ENCODE results near the gene B3GAT1.
A peak's percentile ranks its signal among the peaks of the same experiment; 100 is the strongest.

Gene B3GAT1

GRCh38 chr11:134362192-134362901 lies 49.7 kb downstream of the B3GAT1 start:
- TF ChIP-seq CTCF (IDR thresholded peaks at IDR 0.05): no peak
- Histone ChIP-seq H3K36me3 (no peaks in the 10 kb centered on the region), H3K4me1 (no peaks in the 10 kb centered on the region), H3K9me3 (no peaks in the 10 kb centered on the region), H3K27ac (no peak overlapping the region), H3K4me3 (no peak overlapping the region), H3K27me3 (peaks cover 0 to 7% of the 10 kb centered on the region in 2 donors)
- peak in 1 of 2 donors; percentile 47 for DNase-seq
- intact Hi-C loops (cut with DNase I; ENCODE audit: low total_unique reads): no loop called here

- no peaks in the 10 kb centered on the region for H3K9me3 ChIP-seq
- no peak for TF ChIP-seq CTCF (IDR thresholded peaks at IDR 0.05)
- peak in 1 of 2 donors; percentile 58 for DNase-seq
- no peaks in the 10 kb centered on the region for H3K4me1 ChIP-seq
- intact Hi-C loops (cut with DNase I; ENCODE audit: low total_unique reads): no loop called here
- H3K27ac ChIP-seq: no peak overlapping the region
- H3K36me3 ChIP-seq: no peaks in the 10 kb centered on the region
- no peak overlapping the region for H3K4me3 ChIP-seq
- H3K27me3 ChIP-seq: peaks cover 0 to 7% of the 10 kb centered on the region in 2 donors
Observed at GRCh38 chr11:134361661-134362060, 50.4 kb downstream of the B3GAT1 start.

- intact Hi-C loops (cut with DNase I; ENCODE audit: low total_unique reads): no loop called here
- Histone ChIP-seq H3K4me3 (no peak overlapping the region), H3K9me3 (no peaks in the 10 kb centered on the region), H3K4me1 (no peaks in the 10 kb centered on the region), H3K27me3 (peaks cover 0 to 7% of the 10 kb centered on the region in 2 donors), H3K36me3 (no peaks in the 10 kb centered on the region), H3K27ac (no peak overlapping the region)
- TF ChIP-seq CTCF (IDR thresholded peaks at IDR 0.05): peak; percentile 58 to 63
- DNase-seq: peak; percentile 57 to 74
Observed at GRCh38 chr11:134360050-134360835, 51.8 kb downstream of the B3GAT1 start.

GRCh38 chr11:134359646-134360045 lies 52.4 kb downstream of the B3GAT1 start:
- Histone ChIP-seq H3K9me3 (no peaks in the 10 kb centered on the region), H3K36me3 (no peaks in the 10 kb centered on the region), H3K4me3 (no peak overlapping the region), H3K27ac (no peak overlapping the region), H3K4me1 (no peaks in the 10 kb centered on the region), H3K27me3 (peaks cover 0 to 7% of the 10 kb centered on the region in 2 donors)
- intact Hi-C loops (cut with DNase I; ENCODE audit: low total_unique reads): no loop called here
- peak in 1 of 2 donors; percentile 34 for DNase-seq
- no peak for TF ChIP-seq CTCF (IDR thresholded peaks at IDR 0.05)

GRCh38 chr11:134358856-134359490 lies 53.1 kb downstream of the B3GAT1 start:
- no peaks in the 10 kb centered on the region for H3K9me3 ChIP-seq
- H3K4me3 ChIP-seq: no peak overlapping the region
- peaks cover 0 to 5% of the 10 kb centered on the region in 2 donors for H3K27me3 ChIP-seq
- no peak overlapping the region for H3K27ac ChIP-seq
- DNase-seq: peak in 1 of 2 donors; percentile 56
- no peaks in the 10 kb centered on the region for H3K4me1 ChIP-seq
- TF ChIP-seq CTCF (IDR thresholded peaks at IDR 0.05): no peak
- H3K36me3 ChIP-seq: no peaks in the 10 kb centered on the region
- intact Hi-C loops (cut with DNase I; ENCODE audit: low total_unique reads): no loop called here

Data from tibial artery (tissue), 4 donors.